HG02571 (cell line): Measurements from ENCODE around the gene FAM20C.

Experiments
- ATAC-seq: cut with Tn5 transposase; IDR thresholded peaks from one replicate; pipeline ENCODE4 v1.9.1; 2021; ENCODE audit warnings: mild to moderate bottlenecking, moderate library complexity; ENCODE audit not compliant: unreplicated experiment

FAM20C gene

GRCh38 chr7:222716-223041 is 30.3 kb downstream of the FAM20C start:
- no peak for ATAC-seq

- no peak for ATAC-seq
Observed at GRCh38 chr7:223118-223800, 30.9 kb downstream of the FAM20C start.

- ATAC-seq = no peak
Observed at GRCh38 chr7:223861-224260, 31.5 kb downstream of the FAM20C start.

- ATAC-seq = no peak
Observed at GRCh38 chr7:226281-226895, 34.0 kb downstream of the FAM20C start.

- no peak for ATAC-seq
Observed at GRCh38 chr7:227926-228325, 35.6 kb downstream of the FAM20C start.

- no peak for ATAC-seq
Observed at GRCh38 chr7:228610-229009, 36.2 kb downstream of the FAM20C start.

GRCh38 chr7:229184-229964 is 37.0 kb downstream of the FAM20C start:
- ATAC-seq = no peak

GRCh38 chr7:230274-230673 is 37.9 kb downstream of the FAM20C start:
- no peak for ATAC-seq

- no peak for ATAC-seq
Observed at GRCh38 chr7:231030-231857, 38.9 kb downstream of the FAM20C start.

GRCh38 chr7:231858-232246 is 39.5 kb downstream of the FAM20C start:
- no peak for ATAC-seq

- ATAC-seq = no peak
Observed at GRCh38 chr7:232410-233248, 40.3 kb downstream of the FAM20C start.

GRCh38 chr7:233249-234035 is 41.1 kb downstream of the FAM20C start:
- ATAC-seq = no peak

- ATAC-seq = no peak
Observed at GRCh38 chr7:234051-234707, 41.8 kb downstream of the FAM20C start.

GRCh38 chr7:234708-235553 is 42.6 kb downstream of the FAM20C start:
- no peak for ATAC-seq

GRCh38 chr7:235576-236395 is 43.4 kb downstream of the FAM20C start:
- no peak for ATAC-seq

- ATAC-seq = no peak
Observed at GRCh38 chr7:236967-237366, 44.6 kb downstream of the FAM20C start.

- no peak for ATAC-seq
Observed at GRCh38 chr7:237385-237784, 45.0 kb downstream of the FAM20C start.
